ENCODE results near the gene CDHR1.

CDHR1 gene

DNA sequence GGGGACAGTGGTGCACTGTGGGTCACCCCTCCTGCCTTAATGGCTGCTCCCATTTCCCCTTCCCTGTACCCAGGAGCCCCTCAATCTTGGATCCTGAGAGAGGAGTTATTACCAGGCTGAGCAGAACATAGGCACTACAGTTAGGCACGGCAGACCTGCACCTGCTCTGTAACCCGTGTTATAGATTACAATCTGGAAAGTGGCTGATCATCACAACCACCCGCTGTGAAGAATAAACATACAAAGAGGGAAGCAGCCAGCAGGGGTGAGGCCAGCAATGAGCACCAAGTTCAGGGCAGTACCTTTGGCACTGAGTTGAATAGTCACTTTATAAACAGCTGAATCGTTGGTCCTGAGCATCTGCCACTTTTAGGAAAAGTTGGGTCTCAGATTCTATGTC is 1.7 kb downstream of the CDHR1 start:
- H3K36me3 Mint-ChIP-seq (ENCODE audit: insufficient read depth), result peaks cover 3% of the 10 kb centered on the region
- no peaks in the 10 kb centered on the region for H3K9me3 Mint-ChIP-seq
- peak overlapping the region; percentile 73 for H3K4me3 Mint-ChIP-seq
- no peak overlapping the region for H3K27ac Mint-ChIP-seq (ENCODE audit: low read depth)
- ATAC-seq (replicated peaks; ENCODE audit: extremely low read depth, poor library complexity, severe bottlenecking) (no peak), DNase-seq (ENCODE audit: low spot score in 2 of 2) (no peak)
- H3K4me1 Mint-ChIP-seq, result peaks cover 5% of the 10 kb centered on the region
- H3K27me3 Mint-ChIP-seq, result peaks cover 7% of the 10 kb centered on the region

DNA sequence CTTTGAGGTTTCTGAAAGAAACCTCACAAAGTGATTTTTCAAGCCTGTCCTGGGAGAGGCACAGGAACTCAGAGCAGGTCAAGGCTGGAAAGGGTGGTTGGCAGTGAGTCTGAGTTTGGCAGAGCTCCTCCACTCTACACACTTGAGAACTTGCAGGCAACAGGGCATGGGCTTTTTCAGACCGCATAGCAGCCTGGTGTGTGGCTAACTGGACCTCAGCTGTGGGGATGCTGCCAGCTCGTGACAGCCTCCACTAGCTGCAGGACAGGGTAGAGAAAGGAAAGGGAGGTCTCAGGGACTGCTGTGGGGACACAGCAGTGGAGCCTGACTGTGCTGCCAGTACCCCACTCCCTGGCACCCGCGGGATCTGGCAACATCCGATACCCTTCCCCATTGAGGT is 2.6 kb downstream of the CDHR1 start:
- no peak for DNase-seq (ENCODE audit: low spot score in 2 of 2)
- no peak overlapping the region for H3K4me3 Mint-ChIP-seq
- no peak overlapping the region for H3K27ac Mint-ChIP-seq (ENCODE audit: low read depth)
- H3K9me3 Mint-ChIP-seq, result no peaks in the 10 kb centered on the region
- H3K27me3 Mint-ChIP-seq, result peaks cover 7% of the 10 kb centered on the region
- peaks cover 3% of the 10 kb centered on the region for H3K36me3 Mint-ChIP-seq (ENCODE audit: insufficient read depth)
- no peaks in the 10 kb centered on the region for H3K4me1 Mint-ChIP-seq
- ATAC-seq (replicated peaks; ENCODE audit: extremely low read depth, poor library complexity, severe bottlenecking), result no peak

DNA sequence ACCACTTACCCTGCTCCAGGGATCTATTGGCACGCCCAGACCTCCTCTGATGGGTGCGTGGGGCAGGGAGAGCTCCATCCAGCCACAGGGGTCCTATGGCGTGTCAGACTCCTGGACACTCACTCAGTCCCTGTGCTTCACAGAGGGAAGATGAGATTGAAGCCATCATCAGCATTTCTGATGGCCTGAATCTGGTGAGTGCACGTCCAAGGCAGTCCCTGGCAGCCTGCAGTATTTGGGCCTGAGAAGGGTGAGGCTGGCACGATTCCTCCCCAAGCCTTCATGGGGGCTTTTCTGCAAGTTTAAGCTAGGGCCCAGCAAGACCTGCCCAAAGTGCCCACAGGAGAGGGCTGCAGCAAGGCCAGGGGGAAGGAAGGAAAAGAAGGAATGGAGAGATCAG is 3.3 kb downstream of the CDHR1 start:
- Mint-ChIP-seq H3K27me3 (peaks cover 7% of the 10 kb centered on the region), H3K4me3 (no peak overlapping the region), H3K27ac (ENCODE audit: low read depth) (no peak overlapping the region), H3K9me3 (no peaks in the 10 kb centered on the region), H3K36me3 (ENCODE audit: insufficient read depth) (peaks cover 3% of the 10 kb centered on the region), H3K4me1 (no peaks in the 10 kb centered on the region)
- DNase-seq (ENCODE audit: low spot score in 2 of 2) (no peak), ATAC-seq (replicated peaks; ENCODE audit: extremely low read depth, poor library complexity, severe bottlenecking) (no peak)

DNA sequence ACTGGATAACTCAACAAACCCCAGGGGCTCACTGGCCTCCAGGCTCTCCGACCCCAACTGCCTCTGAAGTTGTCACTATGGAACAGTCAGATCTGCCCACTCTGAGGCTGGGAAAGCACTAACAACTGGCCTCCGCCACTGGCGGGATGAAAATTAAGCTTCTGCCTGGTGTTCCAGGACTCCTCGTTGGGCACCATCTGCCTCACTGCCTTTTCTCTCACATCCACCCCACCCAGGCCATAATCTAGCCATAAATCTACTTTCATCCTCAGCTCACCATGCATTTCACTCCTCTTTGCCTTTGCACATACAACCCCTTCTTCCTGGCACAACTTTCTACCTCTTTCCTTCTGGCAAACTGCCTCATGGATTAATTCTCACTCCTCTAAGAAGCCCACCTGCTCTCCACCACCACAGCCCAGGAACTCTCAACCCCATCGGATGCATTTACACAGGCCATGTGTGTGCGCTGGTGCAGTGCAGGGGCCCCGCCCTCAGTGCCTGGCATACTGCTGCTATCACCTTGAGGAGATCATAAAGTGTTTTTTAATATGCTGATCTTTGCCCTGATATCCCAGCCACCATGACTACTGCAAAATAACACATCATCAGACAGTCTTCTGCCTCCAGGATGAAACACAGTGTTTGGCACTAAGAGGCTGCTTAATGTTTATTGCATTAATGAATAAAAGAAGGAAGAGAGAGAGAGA is 4.0 kb downstream of the CDHR1 start:
- no peaks in the 10 kb centered on the region for H3K9me3 Mint-ChIP-seq
- ATAC-seq (replicated peaks; ENCODE audit: extremely low read depth, poor library complexity, severe bottlenecking) (no peak), DNase-seq (ENCODE audit: low spot score in 2 of 2) (no peak)
- no peak overlapping the region for H3K4me3 Mint-ChIP-seq
- H3K4me1 Mint-ChIP-seq, result no peaks in the 10 kb centered on the region
- H3K27me3 Mint-ChIP-seq, result peaks cover 7% of the 10 kb centered on the region
- H3K36me3 Mint-ChIP-seq (ENCODE audit: insufficient read depth), result peaks cover 3% of the 10 kb centered on the region
- H3K27ac Mint-ChIP-seq (ENCODE audit: low read depth), result no peak overlapping the region

DNA sequence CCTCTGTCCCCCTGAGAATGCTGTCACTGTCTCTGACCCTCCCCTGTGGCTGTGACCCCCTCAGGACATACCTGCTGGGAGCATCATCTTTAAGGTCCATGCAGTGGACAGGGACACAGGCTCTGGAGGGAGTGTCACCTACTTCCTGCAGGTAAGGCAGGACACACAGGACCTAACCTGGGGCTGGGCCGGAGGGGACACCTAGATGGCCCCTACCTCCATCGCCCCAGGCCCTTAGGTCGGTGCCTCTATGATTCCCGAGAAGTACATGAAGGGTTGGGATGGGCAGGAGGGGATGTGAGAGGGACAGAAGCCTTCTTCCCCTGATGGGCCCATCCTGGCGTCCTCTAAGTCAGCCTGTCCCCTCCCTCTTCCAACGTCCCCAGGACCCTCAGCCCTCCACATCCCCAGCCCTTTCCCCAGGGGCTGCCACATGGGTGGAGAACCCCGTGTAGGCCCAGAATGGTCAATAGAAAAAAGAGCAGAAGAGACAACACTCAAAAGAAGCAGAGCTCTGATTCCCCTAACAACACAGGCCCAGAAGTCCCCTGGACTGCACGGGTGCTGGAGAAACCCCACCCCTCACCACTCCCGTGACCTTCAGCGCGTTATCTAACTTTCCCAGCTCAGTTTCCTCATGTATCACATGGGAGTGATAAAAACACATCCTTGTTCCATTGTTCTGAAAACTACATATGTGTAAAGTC is 6.4 kb downstream of the CDHR1 start:
- Mint-ChIP-seq H3K4me1 (peaks cover 7% of the 10 kb centered on the region), H3K36me3 (ENCODE audit: insufficient read depth) (peaks cover 3% of the 10 kb centered on the region), H3K27me3 (peaks cover 7% of the 10 kb centered on the region), H3K4me3 (no peak overlapping the region), H3K9me3 (no peaks in the 10 kb centered on the region), H3K27ac (ENCODE audit: low read depth) (no peak overlapping the region)
- ATAC-seq (replicated peaks; ENCODE audit: extremely low read depth, poor library complexity, severe bottlenecking), result no peak
- no peak for DNase-seq (ENCODE audit: low spot score in 2 of 2)

DNA sequence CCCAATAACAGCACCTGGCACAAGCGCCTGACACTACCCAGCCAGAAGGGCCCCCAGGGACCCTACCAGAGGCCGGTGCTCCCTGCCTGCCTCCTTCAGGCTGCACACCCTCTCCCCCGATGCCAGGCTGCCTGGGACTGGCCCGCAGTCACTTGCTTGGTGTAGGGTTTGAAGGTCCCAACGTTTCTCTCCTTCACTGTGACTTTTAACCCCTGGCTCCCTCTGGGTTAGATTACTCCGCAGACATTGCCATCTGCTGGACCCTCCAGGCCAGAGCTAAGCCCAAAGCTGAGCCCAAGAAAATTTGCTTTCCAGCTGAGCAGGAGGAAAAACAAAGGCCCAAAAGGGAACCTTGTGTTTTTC is 6.9 kb downstream of the CDHR1 start:
- H3K9me3 Mint-ChIP-seq, result no peaks in the 10 kb centered on the region
- peaks cover 7% of the 10 kb centered on the region for H3K4me1 Mint-ChIP-seq
- peaks cover 3% of the 10 kb centered on the region for H3K36me3 Mint-ChIP-seq (ENCODE audit: insufficient read depth)
- no peak overlapping the region for H3K4me3 Mint-ChIP-seq
- H3K27me3 Mint-ChIP-seq, result peaks cover 3% of the 10 kb centered on the region
- no peak for ATAC-seq (replicated peaks; ENCODE audit: extremely low read depth, poor library complexity, severe bottlenecking)
- no peak overlapping the region for H3K27ac Mint-ChIP-seq (ENCODE audit: low read depth)
- no peak for DNase-seq (ENCODE audit: low spot score in 2 of 2)

DNA sequence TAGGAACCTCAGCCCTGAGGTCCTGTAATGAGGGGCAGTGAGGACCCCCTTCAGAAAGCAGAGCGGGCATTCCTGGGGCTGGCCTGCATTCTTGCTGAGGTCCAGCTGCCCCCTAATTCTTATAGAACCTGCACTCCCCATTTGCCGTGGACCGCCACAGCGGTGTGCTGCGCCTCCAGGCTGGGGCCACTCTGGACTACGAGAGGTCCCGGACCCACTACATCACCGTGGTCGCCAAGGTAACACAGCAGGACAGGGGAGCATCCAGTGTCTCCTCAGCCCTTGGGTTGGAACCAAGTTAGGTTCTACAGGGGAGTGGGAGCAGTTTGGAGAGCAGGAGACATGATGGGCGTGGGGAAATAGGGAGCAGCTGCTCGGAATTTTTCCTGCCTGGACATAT is 7.3 kb downstream of the CDHR1 start:
- Mint-ChIP-seq H3K4me3 (no peak overlapping the region), H3K27me3 (no peaks in the 10 kb centered on the region), H3K4me1 (peaks cover 7% of the 10 kb centered on the region), H3K9me3 (no peaks in the 10 kb centered on the region), H3K27ac (ENCODE audit: low read depth) (peak overlapping the region; percentile 75), H3K36me3 (ENCODE audit: insufficient read depth) (peaks cover 3% of the 10 kb centered on the region)
- DNase-seq (ENCODE audit: low spot score in 2 of 2) (no peak), ATAC-seq (replicated peaks; ENCODE audit: extremely low read depth, poor library complexity, severe bottlenecking) (no peak)

DNA sequence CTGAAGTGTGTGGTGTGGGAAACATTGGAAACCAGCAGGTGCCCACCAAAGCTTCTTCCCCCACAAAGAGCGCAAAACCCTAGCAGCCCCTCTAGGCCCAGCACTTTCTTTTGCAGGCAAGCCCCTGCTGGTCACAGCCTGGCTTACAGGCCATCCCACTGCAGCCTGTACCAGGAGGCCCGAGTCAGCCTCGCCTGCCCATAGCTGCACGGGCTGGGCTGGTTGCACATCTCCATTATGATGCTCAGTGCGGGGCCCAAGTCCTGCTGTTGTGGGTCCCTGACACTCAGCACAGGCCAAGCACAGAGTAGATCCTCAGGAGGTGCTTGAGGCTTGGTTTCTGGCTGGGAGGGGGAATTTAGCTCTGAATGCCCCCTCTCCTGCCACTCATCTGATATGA is 8.0 kb downstream of the CDHR1 start:
- peaks cover 7% of the 10 kb centered on the region for H3K4me1 Mint-ChIP-seq
- no peaks in the 10 kb centered on the region for H3K27me3 Mint-ChIP-seq
- H3K4me3 Mint-ChIP-seq, result no peak overlapping the region
- H3K36me3 Mint-ChIP-seq (ENCODE audit: insufficient read depth), result peaks cover 5% of the 10 kb centered on the region
- peak overlapping the region; percentile 75 for H3K27ac Mint-ChIP-seq (ENCODE audit: low read depth)
- DNase-seq (ENCODE audit: low spot score in 2 of 2) (no peak), ATAC-seq (replicated peaks; ENCODE audit: extremely low read depth, poor library complexity, severe bottlenecking) (no peak)
- H3K9me3 Mint-ChIP-seq, result no peaks in the 10 kb centered on the region

DNA sequence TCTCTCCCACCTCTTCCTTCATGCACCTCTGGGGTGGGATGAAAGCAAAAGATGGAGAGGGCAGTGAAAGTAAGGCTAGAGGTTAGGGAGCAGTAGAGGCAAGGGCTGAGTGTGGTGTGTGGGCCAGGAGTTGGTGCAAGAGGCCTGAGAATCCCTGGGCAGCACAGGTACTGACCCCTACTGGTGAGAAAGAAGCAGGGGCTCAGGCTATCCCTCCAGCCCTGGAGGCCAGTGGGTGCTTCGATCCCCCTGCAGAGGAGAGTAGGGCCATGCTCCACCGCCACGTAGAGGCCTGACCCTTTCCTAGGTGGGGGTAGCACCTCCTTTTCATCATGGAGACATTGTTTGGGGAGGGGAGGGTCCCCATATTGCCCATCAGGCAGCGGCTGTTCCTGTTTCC is 9.8 kb downstream of the CDHR1 start:
- DNase-seq (ENCODE audit: low spot score in 2 of 2) (no peak), ATAC-seq (replicated peaks; ENCODE audit: extremely low read depth, poor library complexity, severe bottlenecking) (no peak)
- no peaks in the 10 kb centered on the region for H3K9me3 Mint-ChIP-seq
- H3K36me3 Mint-ChIP-seq (ENCODE audit: insufficient read depth), result peaks cover 2% of the 10 kb centered on the region
- H3K4me1 Mint-ChIP-seq, result peaks cover 7% of the 10 kb centered on the region
- no peaks in the 10 kb centered on the region for H3K27me3 Mint-ChIP-seq
- no peak overlapping the region for H3K4me3 Mint-ChIP-seq
- no peak overlapping the region for H3K27ac Mint-ChIP-seq (ENCODE audit: low read depth)

DNA sequence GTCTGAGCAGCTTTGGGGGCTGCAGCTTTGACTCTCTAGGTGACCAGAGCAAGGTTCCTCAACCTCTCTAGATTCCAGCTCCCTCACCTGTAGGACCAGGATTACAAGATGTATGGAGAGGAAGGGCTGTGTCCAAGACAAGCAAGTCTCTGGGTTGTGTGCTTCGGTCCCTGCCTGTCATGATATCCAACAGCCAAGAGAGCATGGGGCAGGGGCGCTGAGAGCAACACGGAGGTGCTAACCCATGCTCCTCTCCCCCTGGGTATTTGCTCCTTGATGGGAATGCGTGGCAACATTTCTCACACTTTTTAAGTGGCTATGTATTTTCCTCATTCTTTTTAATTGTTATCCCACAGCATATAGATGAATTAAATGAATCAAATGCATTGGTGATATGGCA is 10.3 kb downstream of the CDHR1 start:
- H3K27me3 Mint-ChIP-seq, result no peaks in the 10 kb centered on the region
- H3K36me3 Mint-ChIP-seq (ENCODE audit: insufficient read depth), result peaks cover 2% of the 10 kb centered on the region
- no peak overlapping the region for H3K27ac Mint-ChIP-seq (ENCODE audit: low read depth)
- H3K4me3 Mint-ChIP-seq, result no peak overlapping the region
- ATAC-seq (replicated peaks; ENCODE audit: extremely low read depth, poor library complexity, severe bottlenecking), result no peak
- peaks cover 7% of the 10 kb centered on the region for H3K4me1 Mint-ChIP-seq
- H3K9me3 Mint-ChIP-seq, result no peaks in the 10 kb centered on the region
- DNase-seq (ENCODE audit: low spot score in 2 of 2), result no peak

DNA sequence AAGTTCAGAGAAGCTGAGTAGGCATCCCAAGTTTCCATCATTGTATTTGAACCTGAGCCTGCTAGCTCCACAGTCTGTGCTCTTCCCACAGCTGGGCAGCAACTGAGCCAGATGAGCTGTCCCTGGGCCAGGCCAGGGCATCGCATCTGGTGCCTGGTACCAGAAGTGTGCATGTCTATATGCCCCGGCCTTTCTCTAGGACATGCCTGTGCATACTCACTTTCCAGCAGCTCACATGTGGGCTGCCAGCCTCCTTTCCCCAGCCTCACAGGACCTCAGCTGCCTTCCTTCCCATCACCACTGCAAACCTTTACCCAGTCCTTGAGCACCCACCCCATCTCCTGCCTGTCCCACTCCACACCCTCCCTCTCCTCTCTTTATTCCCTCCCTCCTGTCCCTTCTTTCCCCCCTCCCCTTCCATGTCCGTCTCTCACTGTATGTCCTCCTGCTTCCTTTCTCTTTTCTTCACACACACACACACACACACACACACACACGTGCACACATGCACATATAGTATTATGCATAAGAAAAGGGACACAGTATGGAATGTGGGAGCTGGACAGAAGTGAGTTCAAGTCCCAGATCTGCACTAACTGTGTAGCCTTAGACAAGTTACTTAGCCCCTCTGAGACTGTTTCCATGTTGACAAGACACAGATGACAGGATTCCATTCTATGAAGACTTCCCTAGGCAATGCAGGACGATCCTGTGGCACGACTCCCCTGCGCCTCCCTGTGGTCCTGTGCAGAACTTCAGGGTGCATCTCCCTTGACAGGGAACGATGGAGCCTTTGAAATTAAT is 10.9 kb downstream of the CDHR1 start:
- no peaks in the 10 kb centered on the region for H3K9me3 Mint-ChIP-seq
- no peak overlapping the region for H3K4me3 Mint-ChIP-seq
- peaks cover 7% of the 10 kb centered on the region for H3K4me1 Mint-ChIP-seq
- ATAC-seq (replicated peaks; ENCODE audit: extremely low read depth, poor library complexity, severe bottlenecking), result peak; percentile 86
- peaks cover 2% of the 10 kb centered on the region for H3K36me3 Mint-ChIP-seq (ENCODE audit: insufficient read depth)
- DNase-seq (ENCODE audit: low spot score in 2 of 2), result peak; percentile 69 to 73
- H3K27me3 Mint-ChIP-seq, result no peaks in the 10 kb centered on the region
- H3K27ac Mint-ChIP-seq (ENCODE audit: low read depth), result no peak overlapping the region

DNA sequence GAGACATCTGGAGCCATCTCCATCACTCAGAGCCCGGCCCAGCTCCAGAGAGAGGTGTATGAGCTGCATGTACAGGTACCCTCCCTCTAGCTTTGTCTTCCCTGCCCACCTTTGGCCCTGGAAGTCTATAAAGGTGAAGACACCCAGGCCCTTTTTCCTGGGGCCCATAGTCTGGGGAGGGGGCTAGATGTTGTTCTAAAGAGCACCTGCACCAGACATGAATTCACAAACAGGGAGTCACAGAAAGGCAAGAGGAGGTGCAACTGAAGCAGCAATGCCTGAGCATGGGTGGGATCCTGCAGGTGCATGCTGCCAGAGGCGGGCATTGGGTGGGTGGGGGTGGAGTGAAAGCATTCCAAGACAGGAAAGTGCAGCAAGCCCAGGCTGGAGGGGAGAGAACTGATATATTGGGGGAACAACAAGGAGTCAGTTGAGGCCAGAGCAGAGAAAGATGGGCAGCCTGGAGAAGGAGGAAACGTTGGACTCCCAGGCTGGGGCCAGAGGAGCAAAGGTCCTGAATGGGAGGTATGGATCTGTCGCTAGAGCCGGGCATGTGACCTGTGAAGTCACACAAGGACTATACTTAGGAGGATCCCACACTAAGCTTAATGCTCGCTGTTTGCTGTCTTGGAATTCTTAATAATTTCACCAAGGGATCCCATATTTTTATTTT is 11.7 kb downstream of the CDHR1 start:
- no peak overlapping the region for H3K4me3 Mint-ChIP-seq
- ATAC-seq (replicated peaks; ENCODE audit: extremely low read depth, poor library complexity, severe bottlenecking) (no peak), DNase-seq (ENCODE audit: low spot score in 2 of 2) (no peak)
- H3K36me3 Mint-ChIP-seq (ENCODE audit: insufficient read depth), result peaks cover 2% of the 10 kb centered on the region
- H3K4me1 Mint-ChIP-seq, result peaks cover 7% of the 10 kb centered on the region
- H3K27me3 Mint-ChIP-seq, result no peaks in the 10 kb centered on the region
- H3K9me3 Mint-ChIP-seq, result no peaks in the 10 kb centered on the region
- no peak overlapping the region for H3K27ac Mint-ChIP-seq (ENCODE audit: low read depth)
